ENCODE data around the gene OSBP2.

OSBP2 gene

DNA sequence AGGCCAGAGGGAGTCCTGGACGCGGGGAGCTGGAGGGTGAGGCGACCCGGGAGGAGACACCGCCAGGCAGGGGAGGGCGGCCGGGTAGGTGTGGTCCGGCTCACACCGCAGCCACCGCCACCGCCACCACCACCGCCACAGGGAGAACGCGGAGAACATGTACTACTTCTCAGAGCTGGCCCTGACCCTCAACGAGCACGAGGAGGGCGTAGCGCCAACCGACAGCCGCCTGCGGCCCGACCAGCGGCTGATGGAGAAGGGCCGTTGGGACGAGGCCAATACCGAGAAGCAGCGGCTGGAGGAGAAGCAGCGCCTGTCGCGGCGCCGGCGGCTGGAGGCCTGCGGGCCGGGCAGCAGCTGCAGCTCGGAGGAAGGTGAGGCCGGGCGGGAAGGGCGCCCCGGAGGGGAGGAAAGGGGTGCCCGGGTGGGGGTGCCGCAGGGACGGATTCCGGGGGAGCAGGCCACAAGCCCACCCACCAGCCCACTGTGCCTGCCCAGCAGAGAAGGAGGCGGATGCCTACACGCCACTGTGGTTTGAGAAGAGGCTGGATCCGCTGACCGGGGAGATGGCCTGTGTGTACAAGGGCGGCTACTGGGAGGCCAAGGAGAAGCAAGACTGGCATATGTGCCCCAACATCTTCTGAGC lies 211.1 kb downstream of the OSBP2 start:
- TF ChIP-seq CTCF (IDR thresholded peaks at IDR 0.05; ENCODE audit: low read depth, low read length, missing control alignments), result no peak
- H3K4me3 ChIP-seq (ENCODE audit: low read depth, low read length), result no peak overlapping the region
- DNase-seq (ENCODE audit: low read depth), result no peak
- in situ Hi-C loops (cut with HindIII; ENCODE audit: low sequenced_read_pairs), result no loop called here

DNA sequence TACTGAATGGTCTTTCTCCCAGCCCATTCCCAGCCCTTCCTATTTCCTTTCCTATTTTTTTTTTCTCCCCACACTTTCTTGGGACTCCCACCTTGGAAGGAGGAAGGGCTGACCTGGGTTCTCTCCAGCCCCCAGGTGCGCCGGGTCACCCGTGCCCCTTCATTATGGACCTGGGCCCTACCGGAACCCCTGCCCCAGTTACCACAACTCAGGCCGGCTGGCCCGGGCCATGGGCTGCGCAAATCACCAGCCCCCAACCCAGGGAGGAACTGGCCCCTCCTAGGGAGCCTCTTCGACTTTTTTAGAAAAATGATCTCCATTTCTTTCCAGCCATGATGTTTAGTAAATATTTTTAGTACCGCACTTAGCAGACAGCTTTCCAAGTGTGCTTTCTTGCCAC lies 211.7 kb downstream of the OSBP2 start:
- no peak overlapping the region for H3K4me3 ChIP-seq (ENCODE audit: low read depth, low read length)
- in situ Hi-C loops (cut with HindIII; ENCODE audit: low sequenced_read_pairs), result no loop called here
- DNase-seq (ENCODE audit: low read depth), result no peak
- no peak for TF ChIP-seq CTCF (IDR thresholded peaks at IDR 0.05; ENCODE audit: low read depth, low read length, missing control alignments)

GRCh38 chr22:30906946-30907345 lies 212.3 kb downstream of the OSBP2 start:
- no peak for TF ChIP-seq CTCF (IDR thresholded peaks at IDR 0.05; ENCODE audit: low read depth, low read length, missing control alignments)
- in situ Hi-C loops (cut with HindIII; ENCODE audit: low sequenced_read_pairs), result no loop called here
- no peak overlapping the region for H3K4me3 ChIP-seq (ENCODE audit: low read depth, low read length)
- DNase-seq (ENCODE audit: low read depth), result no peak

- H3K4me3 ChIP-seq (ENCODE audit: low read depth, low read length), result no peak overlapping the region
- DNase-seq (ENCODE audit: low read depth), result no peak
- TF ChIP-seq CTCF (IDR thresholded peaks at IDR 0.05; ENCODE audit: low read depth, low read length, missing control alignments), result no peak
- in situ Hi-C loops (cut with HindIII; ENCODE audit: low sequenced_read_pairs), result no loop called here
Measured at GRCh38 chr22:30908051-30908461, 213.4 kb downstream of the OSBP2 start.

GRCh38 chr22:30909306-30909705 lies 214.6 kb downstream of the OSBP2 start:
- no peak for DNase-seq (ENCODE audit: low read depth)
- no peak for TF ChIP-seq CTCF (IDR thresholded peaks at IDR 0.05; ENCODE audit: low read depth, low read length, missing control alignments)
- no peak overlapping the region for H3K4me3 ChIP-seq (ENCODE audit: low read depth, low read length)
- in situ Hi-C loops (cut with HindIII; ENCODE audit: low sequenced_read_pairs), result no loop called here

- in situ Hi-C loops (cut with HindIII; ENCODE audit: low sequenced_read_pairs), result no loop called here
- no peak overlapping the region for H3K4me3 ChIP-seq (ENCODE audit: low read depth, low read length)
- no peak for DNase-seq (ENCODE audit: low read depth)
- no peak for TF ChIP-seq CTCF (IDR thresholded peaks at IDR 0.05; ENCODE audit: low read depth, low read length, missing control alignments)
Measured at GRCh38 chr22:30910358-30910757, 215.7 kb downstream of the OSBP2 start.

Measured in astrocyte of the cerebellum (primary cell).